NT2/D1 (cell line): Measurements from ENCODE around the gene FASN.

ENCODE experiments used
- SUZ12 ChIP-seq: IDR thresholded peaks from 2 replicates; pipeline ENCODE4 v1.6.1; 2011; ENCODE audit not compliant: insufficient read length, insufficient read depth; ENCODE audit errors: extremely low read depth
- ZNF274 ChIP-seq: IDR thresholded peaks from 2 replicates; pipeline ENCODE4 v1.6.1; 2011; ENCODE audit warnings: mild to moderate bottlenecking, low read depth, low read length

DNA sequence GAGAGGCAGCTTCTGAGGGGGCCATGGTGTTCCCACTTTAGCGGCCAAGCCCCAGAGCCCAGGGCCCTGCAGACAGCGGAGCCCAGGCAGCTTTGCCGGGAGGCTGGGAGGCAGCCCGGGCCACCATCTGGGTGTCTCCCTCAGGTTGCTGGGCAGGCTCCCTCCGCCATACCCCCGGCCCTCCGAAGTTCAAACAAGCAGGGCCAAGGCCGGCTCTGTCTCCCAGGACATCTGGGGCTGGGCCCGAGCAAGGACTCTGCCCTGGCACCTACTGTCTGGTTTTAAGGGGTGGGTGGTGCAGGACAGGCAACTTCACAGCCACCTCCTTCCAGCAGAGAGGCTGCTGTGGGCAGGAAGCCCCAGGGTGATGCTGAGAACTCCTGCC lies 35.1 kb downstream of the FASN start:
- TF ChIP-seq SUZ12 (no peak), ZNF274 (no peak)
